ENCODE data around the gene WDFY4.
A peak's percentile ranks its signal among the peaks of the same experiment; 100 is the strongest.

Gene WDFY4

DNA sequence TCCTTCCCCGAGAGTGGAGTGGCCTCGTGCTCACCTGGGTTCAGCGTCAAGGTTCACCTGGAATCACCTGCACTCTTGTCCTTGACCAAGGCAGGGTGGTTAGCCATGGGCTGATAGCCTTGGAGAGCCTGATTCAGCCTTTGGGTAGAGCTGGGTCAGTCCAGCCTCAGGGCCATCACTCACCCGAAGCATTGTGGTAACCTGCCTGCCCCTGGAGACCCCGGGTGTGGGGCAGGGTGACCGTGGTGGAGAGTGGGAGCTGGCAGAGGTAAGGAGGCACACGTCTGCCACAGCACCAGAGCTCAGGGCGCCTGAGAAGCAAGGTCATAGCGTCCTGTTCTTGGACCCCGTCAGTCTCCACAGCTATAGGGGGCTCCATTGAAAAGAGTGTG is 27.8 kb upstream of the WDFY4 start:
- no peak for DNase-seq

DNA sequence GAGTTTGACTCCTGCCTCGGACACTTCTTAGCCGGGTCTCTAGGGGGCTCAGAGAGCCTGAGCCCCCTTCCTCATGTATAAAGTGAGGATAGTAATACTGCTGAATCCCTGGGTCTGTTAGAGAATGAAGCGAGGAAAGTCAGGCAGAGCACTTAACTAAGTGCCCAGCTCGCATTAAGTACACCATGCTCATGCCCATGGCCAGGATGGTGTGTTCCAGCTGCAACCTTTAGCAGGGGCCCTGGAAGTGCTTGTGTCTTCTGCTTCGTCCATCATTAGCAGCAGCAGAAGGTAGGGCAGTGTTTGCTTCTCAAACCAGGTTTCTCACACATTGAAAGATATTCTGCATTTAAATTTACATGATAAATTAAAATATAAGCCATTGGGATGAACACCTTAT is 27.3 kb upstream of the WDFY4 start:
- DNase-seq: no peak

DNA sequence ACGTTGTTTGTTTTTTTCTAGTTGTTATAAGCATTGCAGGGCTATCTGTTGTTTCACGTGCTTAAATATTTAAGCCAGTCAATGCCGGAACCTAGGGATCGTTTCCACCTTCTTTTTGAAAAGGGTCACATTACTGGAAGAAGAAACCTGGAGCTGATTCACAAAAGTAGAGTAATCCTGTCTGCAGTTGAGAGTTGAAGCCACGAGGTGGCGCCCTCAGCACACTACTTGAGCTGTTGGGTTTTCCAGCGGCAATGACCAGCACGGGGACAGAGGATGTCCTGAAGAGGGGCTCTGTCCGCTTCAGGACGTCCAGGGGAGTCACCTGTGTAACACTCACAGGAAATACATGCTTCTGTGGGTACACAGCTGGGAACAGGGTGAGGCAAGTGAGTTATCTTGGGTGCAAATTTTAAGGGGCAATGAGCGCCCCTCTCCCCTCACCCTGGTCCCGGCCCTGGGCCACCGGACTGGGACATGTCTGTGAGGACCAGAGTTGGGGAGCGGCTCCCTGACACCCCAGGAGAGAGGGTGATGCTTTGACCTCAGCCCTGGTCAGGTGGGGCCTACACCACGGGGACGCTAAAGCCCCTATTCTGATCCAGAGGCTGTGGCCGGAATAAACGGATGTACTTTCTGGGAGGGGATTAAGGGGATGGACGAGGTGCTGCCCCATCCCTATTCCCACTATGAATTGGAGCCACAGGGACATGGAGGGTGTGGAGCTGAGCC is 26.3 kb upstream of the WDFY4 start:
- no peak for DNase-seq

DNA sequence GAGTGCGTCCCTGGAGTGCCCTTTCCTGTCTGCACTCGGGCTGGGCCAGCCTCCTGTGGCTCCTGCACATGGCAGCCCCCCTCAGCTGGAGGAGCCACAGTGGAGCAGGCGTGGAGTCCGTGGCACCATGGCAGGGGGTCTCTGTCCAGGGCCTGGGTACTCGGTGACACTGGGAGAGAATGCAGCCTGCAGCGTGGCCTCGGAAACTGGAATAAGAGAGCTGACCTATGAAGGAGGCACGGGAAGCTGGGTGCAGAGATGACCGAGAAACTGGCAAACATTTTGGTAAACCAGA is 25.8 kb upstream of the WDFY4 start:
- no peak for DNase-seq

DNA sequence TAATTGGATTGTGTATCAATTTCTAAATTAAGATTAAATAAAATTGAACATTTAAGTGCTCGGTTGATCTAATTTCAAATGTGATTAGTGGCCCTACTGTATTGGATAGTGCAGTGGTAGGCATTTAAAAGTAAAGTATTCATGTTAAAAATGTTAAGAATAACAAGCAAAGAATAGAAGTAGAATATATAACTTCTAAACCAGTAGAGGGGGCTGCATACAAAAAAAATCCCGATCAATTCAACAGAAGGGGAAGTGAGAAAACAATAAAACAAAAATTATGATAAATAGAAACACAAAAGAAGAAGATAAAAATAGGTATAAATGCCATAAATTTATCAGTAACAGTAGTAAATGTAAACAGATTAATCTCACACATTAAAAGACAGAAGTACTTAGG is 24.9 kb upstream of the WDFY4 start:
- no peak for DNase-seq

DNA sequence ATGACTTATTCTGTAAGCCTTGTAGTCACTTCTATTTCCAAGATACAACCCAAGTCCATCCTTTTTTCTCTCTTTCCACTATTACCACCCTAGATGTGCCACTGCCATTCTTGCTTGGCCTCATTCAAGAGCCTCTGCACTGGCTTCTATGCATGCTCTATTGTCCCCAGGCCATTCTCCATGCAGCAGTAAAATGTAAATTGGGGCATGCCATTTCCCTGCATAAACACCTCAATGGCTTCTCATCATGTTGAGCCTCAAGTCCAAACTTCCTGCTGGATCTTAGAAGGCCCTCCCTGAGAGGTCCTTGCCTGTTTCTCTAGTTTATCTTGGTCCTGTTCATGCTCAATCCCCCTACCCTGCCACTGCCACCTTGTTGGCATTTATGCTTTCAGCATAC is 23.2 kb upstream of the WDFY4 start:
- no peak for DNase-seq

DNA sequence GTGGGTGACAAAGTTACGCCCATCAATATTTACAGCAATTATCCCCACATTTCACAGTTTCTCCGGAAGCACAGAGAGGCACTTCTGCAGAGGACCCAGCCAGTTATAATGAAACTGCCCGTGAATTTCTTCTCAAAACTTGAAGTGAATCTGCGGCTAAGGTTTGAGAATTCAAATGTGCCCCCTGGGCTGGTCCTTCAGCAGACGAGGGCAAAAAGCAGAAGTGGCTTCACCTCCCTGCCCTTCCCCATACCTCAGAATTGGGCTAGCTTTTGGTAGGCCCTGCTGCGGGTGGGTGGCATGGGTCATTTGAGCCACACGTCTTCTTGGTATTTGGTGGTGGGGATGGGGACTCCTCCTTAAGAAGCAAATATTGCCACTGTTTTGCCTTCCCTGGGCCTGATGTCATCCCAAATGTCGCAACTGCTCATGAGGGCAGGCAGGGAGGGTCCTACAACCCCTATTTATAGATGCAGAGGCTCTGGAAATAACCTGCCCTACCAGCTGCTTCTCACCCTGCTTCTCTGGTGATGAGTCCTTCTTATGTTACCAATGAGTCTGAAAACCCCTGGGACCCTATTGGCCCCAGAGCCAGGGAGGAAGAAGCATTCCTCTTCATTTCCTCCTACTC is 16.6 kb upstream of the WDFY4 start:
- DNase-seq: no peak

DNA sequence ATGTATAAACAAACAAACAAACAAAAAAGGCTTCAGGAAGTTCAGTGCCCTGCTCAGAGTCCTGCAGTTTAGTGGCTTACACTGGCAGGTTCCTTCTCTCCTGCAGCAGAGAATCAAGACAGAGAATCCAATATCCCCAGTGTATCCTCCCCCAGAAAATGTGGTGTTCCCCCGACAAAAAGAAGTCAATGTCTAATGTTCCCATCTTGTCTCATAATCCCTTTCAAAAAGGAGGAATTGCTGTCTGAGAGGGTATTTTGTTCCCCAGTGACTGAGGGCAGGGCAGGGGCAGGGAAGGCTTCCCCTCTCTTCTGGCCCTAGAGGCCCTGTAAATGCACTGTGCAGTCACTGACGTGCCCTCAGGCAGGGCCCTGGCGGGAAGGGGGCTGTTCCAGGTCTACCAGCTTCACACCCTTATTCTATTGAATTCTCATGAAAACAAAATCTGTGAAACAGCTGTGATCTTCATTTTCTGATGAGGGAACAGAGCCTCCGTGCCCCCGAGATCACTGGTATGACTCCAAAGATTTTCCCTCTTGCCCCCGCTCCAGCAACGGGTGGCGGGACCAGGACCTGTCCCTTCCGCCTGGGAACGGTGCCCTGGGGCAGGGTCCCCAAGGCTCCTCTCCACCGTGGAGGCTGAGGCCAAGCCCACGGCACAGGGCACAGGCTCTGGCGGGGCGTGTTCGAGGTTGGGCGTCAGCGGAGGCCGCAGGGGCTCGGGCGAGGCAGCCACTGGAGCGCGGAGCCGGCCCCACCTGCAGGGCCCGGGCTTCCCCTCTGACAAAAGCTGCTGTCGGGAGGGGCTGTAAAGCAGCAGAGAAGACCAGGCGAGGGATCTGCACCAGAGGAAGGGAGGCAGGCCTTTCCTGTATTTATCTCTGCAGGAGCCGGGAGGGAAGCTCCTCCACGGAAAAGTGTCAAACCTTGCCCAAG is 13.4 kb upstream of the WDFY4 start:
- DNase-seq: no peak

DNA sequence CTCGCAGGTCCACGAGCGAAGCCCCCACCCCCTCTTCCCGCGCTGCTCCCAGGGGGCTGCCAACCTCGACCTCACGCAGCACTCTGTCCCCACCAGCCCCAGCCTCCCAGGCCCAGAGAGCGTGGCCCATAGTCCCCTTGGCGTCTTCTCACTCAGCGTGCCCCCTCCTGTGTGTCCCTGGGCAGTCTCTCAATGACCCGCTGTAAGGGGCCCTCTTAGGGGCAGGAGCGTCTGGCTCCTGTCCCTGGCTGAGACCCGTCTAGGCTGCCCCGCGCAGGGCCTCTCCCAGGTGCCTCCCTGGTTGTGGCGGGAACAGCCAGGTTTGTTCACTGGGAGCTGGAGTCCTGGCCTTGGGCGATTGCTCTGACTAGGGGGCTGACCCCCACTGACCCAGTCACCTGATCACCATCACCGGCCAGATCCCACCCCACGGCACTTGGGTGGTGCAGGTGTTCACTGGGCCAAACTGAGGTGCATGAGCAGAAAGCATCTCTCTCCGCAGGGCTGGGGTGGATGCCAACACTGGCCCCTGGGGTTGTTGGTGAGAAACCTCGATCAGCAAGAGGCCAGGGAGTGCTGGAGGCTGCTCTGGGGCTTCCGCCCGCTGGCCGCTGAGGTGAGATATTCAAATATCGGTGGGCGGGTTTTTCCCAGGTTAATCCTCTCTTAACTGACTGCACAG is 12.6 kb upstream of the WDFY4 start:
- no peak for DNase-seq

DNA sequence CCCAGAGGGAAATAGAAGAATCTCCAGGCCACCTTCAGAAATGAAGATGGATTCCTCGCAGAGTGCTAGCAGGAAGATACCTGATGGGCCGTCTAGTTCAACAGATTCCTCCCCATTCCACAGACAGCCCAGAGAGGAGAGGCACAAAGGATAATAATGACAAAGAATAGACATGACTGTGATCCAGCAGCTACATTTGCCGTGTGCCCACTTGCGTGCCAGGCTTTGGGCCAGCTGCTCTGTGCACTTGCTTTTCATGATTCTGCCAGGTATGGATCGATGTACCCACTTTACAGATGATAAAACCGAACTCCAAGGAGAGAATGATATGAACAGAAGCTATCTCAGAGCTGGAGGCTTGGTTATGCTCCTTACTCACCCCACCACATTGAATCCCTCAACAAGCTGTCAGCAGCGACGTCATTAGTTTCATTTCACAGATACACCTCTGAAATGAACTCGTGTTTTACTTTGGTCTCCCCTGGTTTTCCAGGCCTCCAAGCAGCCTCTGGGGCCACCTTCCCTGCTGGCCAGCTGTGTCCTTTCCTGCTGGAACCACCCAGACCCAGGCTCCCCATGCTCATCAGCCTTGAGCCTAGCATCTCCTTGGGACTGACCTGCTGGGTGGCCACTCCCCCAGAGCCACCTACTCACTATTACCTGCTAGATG is 11.9 kb upstream of the WDFY4 start:
- no peak for DNase-seq

DNA sequence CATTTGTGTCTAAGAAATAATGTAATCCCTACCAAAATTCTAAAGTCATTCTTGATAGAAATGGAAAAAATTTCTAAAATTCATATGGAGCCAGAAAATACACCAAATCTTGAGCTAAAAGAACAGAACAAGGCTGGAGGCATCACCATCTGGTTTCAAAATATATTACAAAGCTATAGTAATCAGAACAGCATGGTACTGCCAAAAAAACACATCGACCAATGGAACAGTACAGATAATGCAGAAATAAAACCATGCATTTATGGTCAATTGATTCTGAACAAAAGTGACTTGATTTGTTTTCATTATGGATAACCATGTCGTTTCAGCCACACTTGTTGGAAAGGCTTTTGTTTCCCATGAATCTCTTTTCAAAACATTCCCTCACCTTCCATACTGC is 7.0 kb upstream of the WDFY4 start:
- no peak for DNase-seq

DNA sequence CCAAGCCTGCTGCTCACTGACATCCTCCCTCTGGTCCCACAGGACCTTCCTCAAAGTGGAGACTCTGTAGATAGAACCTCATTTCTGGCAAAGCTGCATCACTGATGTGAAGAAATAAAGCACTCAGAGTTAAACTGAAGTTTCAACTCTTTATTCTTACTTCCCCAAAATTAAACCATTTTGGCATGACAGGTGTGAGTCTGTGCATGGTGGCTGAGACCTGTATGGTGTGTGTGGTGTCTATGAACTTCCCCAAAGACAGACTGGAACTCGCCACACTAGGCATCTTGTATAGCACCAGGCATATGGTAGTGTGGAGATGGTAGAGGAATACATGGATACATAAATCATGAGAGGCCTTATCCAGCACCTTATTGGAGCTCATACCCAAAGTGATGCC is 6.6 kb upstream of the WDFY4 start:
- DNase-seq: no peak

DNA sequence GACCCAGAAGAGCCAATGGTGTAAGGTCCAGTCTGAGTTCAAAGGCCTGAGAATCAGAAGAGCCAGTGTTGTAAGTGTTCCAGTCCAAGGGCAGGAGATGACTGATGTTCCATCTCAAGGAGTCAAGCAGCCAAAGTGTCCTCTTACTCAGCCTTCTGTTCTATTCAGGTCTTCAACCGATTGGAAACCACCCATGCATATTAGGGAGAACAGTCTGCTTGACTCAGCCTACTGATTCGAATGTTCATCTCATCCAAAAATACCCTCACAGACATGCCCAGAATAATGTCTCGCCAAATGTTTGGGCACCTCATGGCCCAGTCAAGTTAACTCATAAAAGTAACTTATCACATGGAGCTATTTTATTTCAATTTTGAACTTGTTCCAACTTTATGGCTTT is 2.9 kb upstream of the WDFY4 start:
- DNase-seq: no peak

DNA sequence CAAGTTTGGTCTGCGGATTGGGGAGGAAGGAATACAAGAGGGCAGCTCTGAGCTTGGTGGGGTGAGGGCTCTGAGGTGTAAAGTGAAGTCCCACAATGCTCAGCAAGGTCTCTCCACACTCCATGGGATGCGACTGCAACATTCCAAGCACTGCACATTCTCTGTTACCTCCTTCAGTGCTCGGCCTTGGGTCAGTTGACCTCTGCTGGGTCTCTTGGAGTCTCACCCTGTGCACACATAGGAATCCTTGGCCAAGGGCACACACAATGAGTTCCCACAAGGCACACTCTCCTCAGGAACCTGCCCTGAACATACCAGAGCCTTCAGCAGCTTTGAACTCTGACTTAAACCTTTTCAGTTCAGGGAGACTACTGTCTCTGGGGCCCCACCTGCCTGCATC is 2.4 kb upstream of the WDFY4 start:
- DNase-seq: no peak

DNA sequence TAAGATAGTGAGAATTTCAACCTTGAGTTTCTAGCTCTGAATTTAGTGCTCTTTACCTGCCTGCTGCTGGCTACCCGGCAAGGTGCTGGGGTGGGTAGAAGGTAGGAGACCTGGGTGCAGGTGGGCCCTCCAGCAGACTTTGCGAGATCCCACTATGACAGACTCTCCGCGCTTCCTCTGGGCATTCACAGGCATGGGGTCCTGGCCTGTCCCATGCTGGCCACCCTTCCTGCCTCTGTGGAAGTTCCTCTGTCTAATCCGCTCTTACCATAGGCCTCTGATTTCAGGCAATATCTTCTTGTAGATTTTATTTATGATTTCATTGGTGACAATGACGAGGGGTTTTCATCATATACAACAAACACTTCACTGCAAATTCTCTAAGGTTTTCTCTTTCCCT is 1.2 kb upstream of the WDFY4 start:
- DNase-seq: no peak

DNA sequence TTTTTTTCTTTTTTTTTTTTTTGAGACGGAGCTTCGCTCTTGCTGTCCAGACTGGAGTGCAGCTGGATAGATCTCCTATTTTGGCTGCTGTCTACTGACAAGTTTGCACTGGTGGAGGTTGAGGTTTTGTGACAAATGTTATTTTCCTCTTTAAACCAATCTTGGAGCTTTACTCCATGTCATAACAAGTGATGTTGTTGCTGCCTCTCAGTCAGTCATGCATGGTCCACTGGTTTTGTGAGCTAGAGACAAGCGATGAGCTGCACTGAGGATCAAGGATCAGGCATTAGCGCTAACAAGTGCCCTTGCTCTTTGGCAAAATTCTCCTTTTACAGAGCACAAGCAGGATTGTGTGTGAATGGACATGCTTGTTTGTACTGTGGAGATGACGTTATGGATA is 805 bp upstream of the WDFY4 start:
- DNase-seq: peak; percentile 21

DNA sequence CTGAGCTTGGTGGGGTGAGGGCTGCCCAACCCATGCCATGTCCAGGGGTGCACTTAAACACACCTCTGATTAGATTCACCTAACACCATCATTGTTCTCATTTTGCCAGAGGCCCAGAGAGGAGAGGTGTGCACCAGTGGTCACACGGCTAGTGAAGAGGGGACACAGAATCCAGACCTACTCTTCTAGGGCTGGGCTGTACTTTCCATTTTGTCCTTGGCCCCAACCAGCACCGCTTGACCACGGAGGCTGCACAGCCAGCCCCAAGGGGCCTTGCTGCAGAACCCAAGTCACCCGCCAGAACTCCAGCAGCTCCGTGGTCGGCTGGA is 246 bp upstream of the WDFY4 start:
- no peak for DNase-seq

DNA sequence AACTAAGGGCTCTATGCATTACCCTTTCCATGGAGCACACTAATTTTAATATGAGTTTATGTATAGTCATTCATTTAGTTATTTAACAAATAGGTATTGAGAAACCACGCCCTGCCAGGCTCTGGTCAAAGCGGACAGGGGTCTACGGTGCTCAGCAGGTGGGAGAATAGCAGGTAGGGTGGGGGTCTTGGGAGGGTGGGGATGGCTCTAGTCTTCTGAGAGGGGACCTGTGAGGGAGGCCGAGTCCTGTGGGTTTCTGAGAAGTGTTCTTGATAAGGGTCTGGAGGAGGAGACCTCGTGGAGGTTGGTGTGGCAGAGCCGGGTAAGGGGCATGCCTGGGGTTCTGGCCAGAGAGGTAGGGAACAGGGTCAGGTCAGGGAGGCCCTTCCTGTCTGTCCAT is 1.1 kb downstream of the WDFY4 start:
- no peak for DNase-seq

DNA sequence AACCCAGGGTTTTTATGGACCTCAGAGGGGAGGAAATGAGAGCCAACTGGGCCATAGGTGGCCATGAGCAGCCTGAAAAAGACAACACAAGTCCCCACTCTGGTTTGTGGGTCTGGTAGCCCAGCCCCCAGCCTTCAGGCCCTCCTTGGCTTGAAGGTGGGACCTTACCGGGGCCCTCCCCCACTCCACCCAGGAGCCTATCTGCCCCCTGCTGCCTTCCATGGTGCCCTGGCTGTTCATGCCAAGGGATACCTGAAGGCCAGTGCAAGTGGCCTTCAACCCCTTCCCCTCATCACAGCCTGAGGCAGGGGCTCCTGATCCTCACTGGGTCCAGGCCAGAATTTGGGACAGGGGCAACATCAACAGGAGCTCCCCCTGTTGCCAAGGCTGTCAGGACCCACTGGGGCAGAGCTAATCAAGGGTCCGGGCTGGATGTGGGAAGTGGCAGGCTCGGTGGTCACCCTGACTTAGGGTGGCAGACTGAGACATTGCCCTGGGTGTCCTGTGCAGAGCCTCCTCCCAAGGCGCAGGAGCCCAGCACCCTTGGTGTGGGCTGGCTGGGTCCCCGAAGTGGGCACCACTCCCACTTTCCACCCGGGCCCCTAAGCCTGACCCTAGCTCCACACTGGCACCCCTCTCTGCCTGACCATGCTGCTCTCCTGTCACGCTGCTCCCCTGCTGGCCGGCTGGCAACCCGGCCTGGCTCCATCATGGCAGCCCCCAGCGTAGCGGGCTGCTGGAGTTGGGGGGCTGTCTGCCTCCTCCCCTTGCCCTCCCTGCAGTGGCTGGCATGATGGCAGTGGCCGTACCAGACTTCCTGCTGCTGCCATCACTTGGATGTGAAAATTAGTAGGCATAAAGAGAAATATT is 6.4 kb downstream of the WDFY4 start:
- no peak for DNase-seq

DNA sequence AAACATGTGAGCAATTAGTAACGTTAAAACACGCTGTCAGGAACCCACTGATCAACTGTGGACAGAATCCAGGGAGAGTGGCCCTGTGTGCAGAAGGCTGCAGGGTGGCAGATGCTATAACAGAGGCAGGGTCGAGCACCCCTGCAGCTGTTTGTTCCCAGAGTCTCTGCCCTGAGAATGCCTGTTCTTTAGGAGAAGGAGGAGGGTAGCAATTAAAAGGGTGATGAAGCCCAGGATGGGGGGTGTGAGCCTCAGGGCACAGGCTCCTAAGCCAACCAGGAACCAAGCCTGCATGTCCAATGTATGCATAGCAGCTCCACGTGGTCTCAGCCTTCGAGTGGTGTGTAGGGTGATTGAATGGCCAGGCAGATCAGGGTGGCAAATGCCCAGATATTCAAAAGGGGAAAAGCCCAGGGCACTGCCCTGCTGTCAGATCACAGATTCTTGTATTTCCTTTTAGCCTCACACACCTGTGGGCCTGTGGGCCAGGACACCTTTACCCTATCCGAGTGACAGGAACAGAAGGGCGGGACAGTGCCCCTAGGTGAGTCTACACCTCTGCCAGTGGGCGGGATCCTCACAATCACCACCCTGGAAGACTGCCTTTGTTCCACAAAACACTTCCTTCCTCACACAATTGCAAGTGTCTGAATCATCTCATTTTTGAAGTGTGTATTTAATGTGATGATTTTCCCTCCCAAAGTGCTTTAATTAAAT is 7.3 kb downstream of the WDFY4 start:
- DNase-seq: no peak

DNA sequence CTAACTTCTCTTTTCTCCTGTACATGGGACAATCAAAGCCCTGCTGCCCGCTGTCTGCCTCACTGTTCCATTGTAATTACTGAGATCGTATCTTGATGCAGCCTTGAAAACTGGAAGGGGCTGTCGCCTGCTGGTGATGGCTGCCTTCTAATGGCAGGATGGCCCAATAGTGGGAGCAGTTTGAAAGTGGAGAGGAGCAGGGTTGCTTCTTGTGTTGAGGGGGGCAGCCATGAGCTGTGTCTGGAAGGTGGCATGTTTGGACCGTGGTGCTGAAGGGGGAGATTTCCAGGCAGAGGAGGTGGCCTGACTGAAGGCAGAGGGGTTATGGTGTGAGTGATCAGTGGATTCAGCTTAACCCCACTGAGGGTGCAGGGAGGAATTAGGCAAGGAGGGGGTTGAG is 8.1 kb downstream of the WDFY4 start:
- DNase-seq: no peak

DNA sequence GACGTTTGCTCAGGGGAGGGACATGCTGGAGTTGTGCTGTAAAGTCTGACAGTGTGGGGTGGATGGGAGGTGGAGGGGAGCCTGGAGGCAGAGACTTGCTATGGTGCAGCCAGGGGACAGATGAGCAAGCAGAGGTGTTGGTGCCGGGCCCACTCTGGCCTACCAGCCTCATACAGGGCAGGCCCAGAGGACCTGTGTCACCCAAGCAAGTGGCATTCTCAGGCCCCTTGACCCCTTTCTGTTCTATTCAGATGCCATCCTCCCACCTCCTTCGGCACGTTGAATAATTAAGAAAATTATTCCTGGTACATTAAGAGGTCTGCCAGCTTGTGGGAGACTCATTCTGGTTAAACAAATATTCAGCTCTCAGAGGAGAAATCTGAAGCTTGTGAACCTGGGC is 8.5 kb downstream of the WDFY4 start:
- DNase-seq: no peak

All from NCI-H187 treated with DMSO at 0.1 percent for 48 hours (cell line).